Mammary epithelial cell (primary cell): ENCODE measurements around the gene IL17RB.

Experiments
- EZH2 ChIP-seq: IDR thresholded peaks from 2 replicates; pipeline ENCODE4 v1.6.1; 2012; ENCODE audit warnings: low read length, inconsistent platforms, borderline replicate concordance
- TF ChIP-seq, protein P1 (sequence below), 2 donors: IDR thresholded peaks in 1 of 2; conservative IDR thresholded peaks in 1 of 2; 2 replicates each; pipeline ENCODE4 v1.5.1; 2011 to 2012; ENCODE audit warnings: inconsistent platforms in 2 of 2, low read length in 2 of 2, mild to moderate bottlenecking in 2 of 2, control low read depth in 1 of 2, low read depth in 1 of 2; ENCODE audit not compliant: insufficient read depth in 1 of 2; ENCODE audit errors: extremely low read depth in 1 of 2

DNA sequence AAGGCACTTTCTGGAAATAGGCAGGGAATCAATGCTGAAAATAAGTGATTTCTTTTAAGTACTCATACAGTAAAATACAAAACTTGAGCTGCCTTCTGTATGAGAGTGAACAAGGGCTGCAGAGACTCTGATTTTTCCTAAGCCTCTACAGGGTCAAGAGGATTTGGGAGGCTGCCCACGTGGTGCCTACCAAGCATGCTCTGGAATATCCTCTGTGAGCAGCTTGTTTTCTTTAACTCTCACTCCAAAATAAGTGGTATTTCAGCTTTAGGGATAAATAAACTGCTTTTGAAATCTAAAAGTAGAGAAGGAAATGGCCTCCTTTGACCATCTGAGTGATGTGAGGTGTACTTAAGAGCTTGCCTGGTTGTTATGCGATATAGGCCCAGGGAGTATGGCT, 53.4 kb downstream of the IL17RB start:
- TF ChIP-seq, protein P1, sequence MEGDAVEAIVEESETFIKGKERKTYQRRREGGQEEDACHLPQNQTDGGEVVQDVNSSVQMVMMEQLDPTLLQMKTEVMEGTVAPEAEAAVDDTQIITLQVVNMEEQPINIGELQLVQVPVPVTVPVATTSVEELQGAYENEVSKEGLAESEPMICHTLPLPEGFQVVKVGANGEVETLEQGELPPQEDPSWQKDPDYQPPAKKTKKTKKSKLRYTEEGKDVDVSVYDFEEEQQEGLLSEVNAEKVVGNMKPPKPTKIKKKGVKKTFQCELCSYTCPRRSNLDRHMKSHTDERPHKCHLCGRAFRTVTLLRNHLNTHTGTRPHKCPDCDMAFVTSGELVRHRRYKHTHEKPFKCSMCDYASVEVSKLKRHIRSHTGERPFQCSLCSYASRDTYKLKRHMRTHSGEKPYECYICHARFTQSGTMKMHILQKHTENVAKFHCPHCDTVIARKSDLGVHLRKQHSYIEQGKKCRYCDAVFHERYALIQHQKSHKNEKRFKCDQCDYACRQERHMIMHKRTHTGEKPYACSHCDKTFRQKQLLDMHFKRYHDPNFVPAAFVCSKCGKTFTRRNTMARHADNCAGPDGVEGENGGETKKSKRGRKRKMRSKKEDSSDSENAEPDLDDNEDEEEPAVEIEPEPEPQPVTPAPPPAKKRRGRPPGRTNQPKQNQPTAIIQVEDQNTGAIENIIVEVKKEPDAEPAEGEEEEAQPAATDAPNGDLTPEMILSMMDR (conservative IDR thresholded peaks at IDR 0.05 in 1 of 2, IDR thresholded peaks at IDR 0.05 in 1 of 2; ENCODE audit: extremely low read depth in 1 of 2, insufficient read depth in 1 of 2, low read depth in 1 of 2, low read length in 2 of 2), result no peak
- TF ChIP-seq EZH2, result no peak
